Nephron (organoid): ENCODE data around the gene SLC5A3.

Experiments
- H3K27ac Mint-ChIP-seq, 3 experiments: 2 replicates each; pipeline ENCODE4 v1.8.0; 2020; ENCODE audit warnings: mixed read lengths in 3 of 3, mild to moderate bottlenecking in 2 of 3, moderate library complexity in 1 of 3
- H3K27me3 Mint-ChIP-seq: 2 replicates; pipeline ENCODE4 v1.8.0; 2021; ENCODE audit warnings: low read depth, mild to moderate bottlenecking, moderate library complexity, mixed read lengths
- H3K36me3 Mint-ChIP-seq: 2 replicates; pipeline ENCODE4 v1.8.0; 2020; ENCODE audit warnings: low read depth, mixed read lengths
- H3K4me1 Mint-ChIP-seq: 2 replicates; pipeline ENCODE4 v1.8.0; 2020; ENCODE audit warnings: mixed read lengths
- H3K4me3 Mint-ChIP-seq, 3 experiments: 2 replicates each; pipeline ENCODE4 v1.8.0; 2020; ENCODE audit warnings: mild to moderate bottlenecking in 3 of 3, mixed read lengths in 3 of 3, moderate library complexity in 2 of 3
- H3K9me3 Mint-ChIP-seq: 2 replicates; pipeline ENCODE4 v1.8.0; 2020; ENCODE audit warnings: mixed read lengths
- TF ChIP-seq, protein P1 (sequence below), 3 experiments: fragments of 200-600 bp; sonication (generic); IDR thresholded peaks; one replicate each; pipeline ENCODE4 v1.5.0; 2021; ENCODE audit warnings: antibody characterized with exemption in 3 of 3; ENCODE audit not compliant: unreplicated experiment in 3 of 3

The SLC5A3 gene

DNA sequence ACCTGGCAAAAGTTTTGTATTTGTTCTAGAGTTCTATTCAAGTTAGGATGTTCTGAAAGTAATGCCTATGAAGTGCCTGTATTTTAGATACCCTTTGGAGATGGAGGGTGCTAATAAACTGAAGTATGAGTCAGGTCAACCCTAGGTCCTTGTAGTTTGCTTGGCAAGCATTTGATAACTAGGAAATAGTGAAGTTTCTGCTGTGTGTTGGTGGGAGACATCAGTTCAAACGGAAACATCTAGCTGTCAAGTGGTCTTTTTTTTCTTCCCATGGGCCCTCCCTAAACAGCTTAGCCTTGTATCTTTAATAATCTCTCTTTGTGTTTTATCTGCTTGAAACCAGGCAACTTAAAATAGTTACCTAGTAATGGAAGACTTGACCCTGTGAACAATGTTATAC, 4.5 kb downstream of the SLC5A3 start:
- Mint-ChIP-seq H3K4me1 (peaks cover 52% of the 10 kb centered on the region), H3K9me3 (no peaks in the 10 kb centered on the region), H3K27me3 (no peaks in the 10 kb centered on the region), H3K27ac (no peak overlapping the region), H3K4me3 (peak overlapping the region in 2 of 3 experiments; percentile 1 to 7), H3K36me3 (peaks cover 54% of the 10 kb centered on the region)
- TF ChIP-seq, protein P1, sequence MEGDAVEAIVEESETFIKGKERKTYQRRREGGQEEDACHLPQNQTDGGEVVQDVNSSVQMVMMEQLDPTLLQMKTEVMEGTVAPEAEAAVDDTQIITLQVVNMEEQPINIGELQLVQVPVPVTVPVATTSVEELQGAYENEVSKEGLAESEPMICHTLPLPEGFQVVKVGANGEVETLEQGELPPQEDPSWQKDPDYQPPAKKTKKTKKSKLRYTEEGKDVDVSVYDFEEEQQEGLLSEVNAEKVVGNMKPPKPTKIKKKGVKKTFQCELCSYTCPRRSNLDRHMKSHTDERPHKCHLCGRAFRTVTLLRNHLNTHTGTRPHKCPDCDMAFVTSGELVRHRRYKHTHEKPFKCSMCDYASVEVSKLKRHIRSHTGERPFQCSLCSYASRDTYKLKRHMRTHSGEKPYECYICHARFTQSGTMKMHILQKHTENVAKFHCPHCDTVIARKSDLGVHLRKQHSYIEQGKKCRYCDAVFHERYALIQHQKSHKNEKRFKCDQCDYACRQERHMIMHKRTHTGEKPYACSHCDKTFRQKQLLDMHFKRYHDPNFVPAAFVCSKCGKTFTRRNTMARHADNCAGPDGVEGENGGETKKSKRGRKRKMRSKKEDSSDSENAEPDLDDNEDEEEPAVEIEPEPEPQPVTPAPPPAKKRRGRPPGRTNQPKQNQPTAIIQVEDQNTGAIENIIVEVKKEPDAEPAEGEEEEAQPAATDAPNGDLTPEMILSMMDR (IDR thresholded peaks at IDR 0.05; ENCODE audit: unreplicated experiment in 3 of 3), result no peak

- H3K27ac Mint-ChIP-seq, result peak overlapping the region in 1 of 3 experiments; percentile 23
- TF ChIP-seq, protein P1 (IDR thresholded peaks at IDR 0.05; ENCODE audit: unreplicated experiment in 3 of 3), result no peak
- H3K4me1 Mint-ChIP-seq, result peaks cover 52% of the 10 kb centered on the region
- H3K4me3 Mint-ChIP-seq, result no peak overlapping the region
- no peaks in the 10 kb centered on the region for H3K9me3 Mint-ChIP-seq
- H3K27me3 Mint-ChIP-seq, result no peaks in the 10 kb centered on the region
- peaks cover 62% of the 10 kb centered on the region for H3K36me3 Mint-ChIP-seq
These were observed 5.5 kb downstream of the SLC5A3 start for GRCh38 chr21:34078915-34079314.

DNA sequence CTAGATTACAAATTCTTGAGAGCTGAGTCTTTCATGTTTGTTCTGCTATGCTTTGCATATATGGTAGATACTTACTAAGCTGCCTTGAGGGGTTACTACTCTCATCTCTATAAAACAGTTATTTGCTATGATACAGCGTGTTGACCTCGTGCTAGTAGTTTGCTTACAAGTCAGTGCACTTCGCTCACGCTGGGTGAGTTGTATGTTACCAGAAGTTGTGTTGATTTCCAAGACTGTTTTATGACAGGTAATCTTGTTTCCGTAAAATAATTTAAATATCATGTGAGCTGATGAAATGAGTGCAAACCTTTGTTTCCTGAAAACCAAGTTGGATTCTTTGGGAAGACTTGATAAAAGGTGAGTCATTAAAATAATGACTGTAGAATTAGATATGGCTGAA, 7.3 kb downstream of the SLC5A3 start:
- Mint-ChIP-seq H3K27ac (no peak overlapping the region), H3K36me3 (peaks cover 62% of the 10 kb centered on the region), H3K4me1 (peaks cover 38% of the 10 kb centered on the region), H3K9me3 (no peaks in the 10 kb centered on the region), H3K4me3 (no peak overlapping the region), H3K27me3 (no peaks in the 10 kb centered on the region)
- TF ChIP-seq, protein P1 (IDR thresholded peaks at IDR 0.05; ENCODE audit: unreplicated experiment in 3 of 3), result no peak

GRCh38 chr21:34082769-34083168, 9.4 kb downstream of the SLC5A3 start:
- Mint-ChIP-seq H3K4me1 (peaks cover 17% of the 10 kb centered on the region), H3K4me3 (no peak overlapping the region), H3K36me3 (peaks cover 55% of the 10 kb centered on the region), H3K9me3 (no peaks in the 10 kb centered on the region), H3K27ac (peak overlapping the region in 1 of 3 experiments; percentile 20), H3K27me3 (no peaks in the 10 kb centered on the region)
- TF ChIP-seq, protein P1 (IDR thresholded peaks at IDR 0.05; ENCODE audit: unreplicated experiment in 3 of 3), result no peak

GRCh38 chr21:34083357-34083756, 10.0 kb downstream of the SLC5A3 start:
- H3K27ac Mint-ChIP-seq, result peak overlapping the region in 1 of 3 experiments; percentile 20
- TF ChIP-seq, protein P1 (IDR thresholded peaks at IDR 0.05; ENCODE audit: unreplicated experiment in 3 of 3), result no peak
- peaks cover 12% of the 10 kb centered on the region for H3K4me1 Mint-ChIP-seq
- peaks cover 50% of the 10 kb centered on the region for H3K36me3 Mint-ChIP-seq
- H3K4me3 Mint-ChIP-seq, result no peak overlapping the region
- no peaks in the 10 kb centered on the region for H3K9me3 Mint-ChIP-seq
- H3K27me3 Mint-ChIP-seq, result no peaks in the 10 kb centered on the region

- TF ChIP-seq, protein P1 (IDR thresholded peaks at IDR 0.05; ENCODE audit: unreplicated experiment in 3 of 3), result no peak
- H3K4me1 Mint-ChIP-seq, result no peaks in the 10 kb centered on the region
- no peaks in the 10 kb centered on the region for H3K27me3 Mint-ChIP-seq
- no peaks in the 10 kb centered on the region for H3K9me3 Mint-ChIP-seq
- no peak overlapping the region for H3K27ac Mint-ChIP-seq
- H3K36me3 Mint-ChIP-seq, result peaks cover 42% of the 10 kb centered on the region
- H3K4me3 Mint-ChIP-seq, result no peak overlapping the region
These were observed 11.8 kb downstream of the SLC5A3 start for GRCh38 chr21:34085129-34085528.
